ENCODE data around the gene BTBD3.

Gene BTBD3

DNA sequence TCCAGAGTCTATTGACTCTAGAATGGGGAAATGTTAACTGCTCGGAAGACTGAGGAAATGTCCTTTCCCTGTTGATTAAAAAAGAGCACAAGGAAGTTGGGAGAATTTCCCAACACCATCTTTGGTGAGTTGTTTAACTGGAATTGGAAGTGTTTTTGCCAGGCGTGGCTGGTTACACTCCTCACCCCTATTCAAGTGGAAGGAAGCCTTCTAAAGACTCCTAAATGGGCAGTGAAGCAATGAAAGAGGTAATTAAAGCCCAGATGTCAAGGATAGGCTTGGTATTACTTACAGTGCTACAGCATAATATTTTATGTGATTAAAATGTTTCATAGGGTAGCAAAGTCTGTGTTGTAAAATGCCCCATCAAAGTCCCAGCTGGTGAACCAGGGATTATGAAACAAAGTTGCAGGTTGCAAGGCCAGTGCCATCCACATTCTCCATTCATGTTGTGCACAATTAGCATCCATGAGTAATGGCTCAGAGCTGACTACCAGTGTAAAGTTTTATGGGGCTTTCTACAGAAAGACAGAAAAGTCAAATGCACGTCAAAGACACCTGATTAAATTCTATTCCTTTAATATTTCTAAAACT, 52.6 kb downstream of the BTBD3 start:
- no peak for DNase-seq (ENCODE audit: low read depth)

DNA sequence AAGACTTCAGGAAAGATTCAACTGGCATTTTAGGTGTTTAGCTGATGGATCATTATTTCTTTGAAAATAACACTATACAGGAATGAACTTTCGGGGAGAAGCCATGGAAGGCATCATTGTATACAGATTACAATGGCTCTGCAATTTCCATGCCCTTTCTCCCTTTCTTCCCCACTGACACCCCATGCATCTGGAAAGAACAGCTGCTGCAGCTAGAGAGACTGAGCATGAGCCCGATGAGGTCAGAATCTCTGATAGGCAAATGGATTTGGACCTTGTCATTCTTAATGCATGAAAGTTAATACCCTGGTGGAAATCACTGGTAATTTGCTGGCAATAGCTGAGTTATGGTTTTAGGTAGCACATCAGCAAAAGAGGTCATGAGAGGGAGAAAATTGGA, 54.8 kb downstream of the BTBD3 start:
- DNase-seq (ENCODE audit: low read depth): no peak
